HG03066 (cell line): ENCODE data around the gene CACNG8.
"Not testable (repeated sequence)": the region's sequence is repeated elsewhere in the genome, so short reads cannot be mapped to it uniquely, and the experiment has no call there.

ENCODE experiments used
- ATAC-seq: cut with Tn5 transposase; IDR thresholded peaks from one replicate; pipeline ENCODE4 v1.9.1; 2021; ENCODE audit warnings: low read depth; ENCODE audit not compliant: unreplicated experiment

CACNG8 gene

GRCh38 chr19:54030895-54031586 lies 68.3 kb downstream of the CACNG8 start:
- ATAC-seq: no peak

- ATAC-seq: no peak
Measured at GRCh38 chr19:54035215-54036178, 72.8 kb downstream of the CACNG8 start.

- not testable (repeated sequence) for ATAC-seq
Measured at GRCh38 chr19:54036542-54036941, 73.8 kb downstream of the CACNG8 start.
